A549 (cell line): ENCODE results near the gene CDKN3.

Experiments
- ESRRA ChIP-seq: fragments of 150-350 bp; IDR thresholded peaks from 2 replicates; pipeline ENCODE4 v1.6.1; 2014; ENCODE audit warnings: mild to moderate bottlenecking, low read length, borderline replicate concordance
- HMGXB4 ChIP-seq: fragments of 250-450 bp; sonication (Bioruptor Pico); IDR thresholded peaks from 2 replicates; pipeline ENCODE4 v1.5.0; 2021; ENCODE audit warnings: mild to moderate bottlenecking, moderate library complexity, borderline replicate concordance

GRCh38 chr14:54440476-54440872, 43.7 kb downstream of the CDKN3 start:
- TF ChIP-seq ESRRA (no peak), HMGXB4 (CRISPR knock-in tag) (no peak)
